Neutrophil (primary cell): ENCODE results near the gene RDM1.
"Not testable (repeated sequence)": the region's sequence is repeated elsewhere in the genome, so short reads cannot be mapped to it uniquely, and the experiment has no call there.

Experiments
- H3K27ac ChIP-seq: fragments of 200-600 bp; sonication (generic); 2 replicates; pipeline ENCODE4 v1.5.1; 2016; ENCODE audit warnings: mild to moderate bottlenecking, moderate library complexity
- H3K27me3 ChIP-seq: fragments of 200-600 bp; sonication (generic); 2 replicates; pipeline ENCODE4 v1.6.0; 2016; ENCODE audit warnings: mild to moderate bottlenecking
- H3K36me3 ChIP-seq: fragments of 200-600 bp; sonication (generic); 2 replicates; pipeline ENCODE4 v1.5.1; 2017
- H3K4me1 ChIP-seq, 2 experiments: fragments of 200-600 bp in 1 of 2; sonication (generic) in 1 of 2; 1 replicate in 1 of 2; 2 replicates in 1 of 2; pipeline versions ENCODE4 v1.5.1 to v1.6.1; 2013 to 2016; ENCODE audit warnings: low read depth in 1 of 2, low read length in 1 of 2, mild to moderate bottlenecking in 1 of 2, moderate library complexity in 1 of 2; ENCODE audit not compliant: control insufficient read depth in 1 of 2, insufficient read depth in 1 of 2
- H3K4me3 ChIP-seq, 2 experiments: fragments of 200-600 bp in 1 of 2; sonication (generic) in 1 of 2; 1 replicate in 1 of 2; 2 replicates in 1 of 2; pipeline ENCODE4 v1.5.1; 2013 to 2016; ENCODE audit warnings: low read depth in 1 of 2, low read length in 1 of 2, mild to moderate bottlenecking in 1 of 2, moderate library complexity in 1 of 2
- H3K9me3 ChIP-seq: fragments of 200-600 bp; sonication (generic); 2 replicates; pipeline ENCODE4 v1.5.1; 2016
- TF ChIP-seq, protein P1 (sequence below): fragments of 200-600 bp; sonication (generic); IDR thresholded peaks from 2 replicates; pipeline ENCODE4 v1.5.1; 2016; ENCODE audit warnings: antibody characterized with exemption

RDM1 gene

DNA sequence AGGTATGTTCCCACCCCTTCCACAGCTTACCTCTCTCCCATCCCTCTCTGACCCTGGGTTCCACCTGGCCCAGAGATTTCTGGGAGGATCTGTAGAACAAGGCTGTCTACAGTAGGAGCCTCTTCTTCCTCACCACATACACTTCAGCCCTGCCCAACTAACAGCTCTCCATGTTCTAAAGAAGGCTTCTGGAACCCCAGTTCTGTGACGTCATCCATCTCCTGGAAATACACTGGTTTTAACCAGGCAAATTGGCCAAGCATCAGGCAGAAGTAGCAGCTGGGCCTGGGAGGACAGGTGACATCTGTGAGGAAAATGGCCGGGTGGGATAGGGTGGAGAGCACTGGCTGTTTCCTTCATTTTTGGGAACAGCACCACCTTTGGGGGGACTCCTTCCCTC, 13.0 kb upstream of the RDM1 start, which contains the start of gene LYZL6:
LYZL6 (minus strand) TSS at position 177 of the 400 bp plus-strand sequence. CDS start 4,357 bp downstream, outside the sequence.
- H3K27ac ChIP-seq: no peak within 1 kb of the TSS
- no peaks in the 10 kb centered on the region for H3K9me3 ChIP-seq
- H3K4me3 ChIP-seq: no peak within 1 kb of the TSS
- TF ChIP-seq, protein P1, sequence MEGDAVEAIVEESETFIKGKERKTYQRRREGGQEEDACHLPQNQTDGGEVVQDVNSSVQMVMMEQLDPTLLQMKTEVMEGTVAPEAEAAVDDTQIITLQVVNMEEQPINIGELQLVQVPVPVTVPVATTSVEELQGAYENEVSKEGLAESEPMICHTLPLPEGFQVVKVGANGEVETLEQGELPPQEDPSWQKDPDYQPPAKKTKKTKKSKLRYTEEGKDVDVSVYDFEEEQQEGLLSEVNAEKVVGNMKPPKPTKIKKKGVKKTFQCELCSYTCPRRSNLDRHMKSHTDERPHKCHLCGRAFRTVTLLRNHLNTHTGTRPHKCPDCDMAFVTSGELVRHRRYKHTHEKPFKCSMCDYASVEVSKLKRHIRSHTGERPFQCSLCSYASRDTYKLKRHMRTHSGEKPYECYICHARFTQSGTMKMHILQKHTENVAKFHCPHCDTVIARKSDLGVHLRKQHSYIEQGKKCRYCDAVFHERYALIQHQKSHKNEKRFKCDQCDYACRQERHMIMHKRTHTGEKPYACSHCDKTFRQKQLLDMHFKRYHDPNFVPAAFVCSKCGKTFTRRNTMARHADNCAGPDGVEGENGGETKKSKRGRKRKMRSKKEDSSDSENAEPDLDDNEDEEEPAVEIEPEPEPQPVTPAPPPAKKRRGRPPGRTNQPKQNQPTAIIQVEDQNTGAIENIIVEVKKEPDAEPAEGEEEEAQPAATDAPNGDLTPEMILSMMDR: no peak
- H3K4me1 ChIP-seq: no peaks in the 10 kb centered on the region
- H3K36me3 ChIP-seq: no peaks in the 10 kb centered on the region
- H3K27me3 ChIP-seq: no peaks in the 10 kb centered on the region

DNA sequence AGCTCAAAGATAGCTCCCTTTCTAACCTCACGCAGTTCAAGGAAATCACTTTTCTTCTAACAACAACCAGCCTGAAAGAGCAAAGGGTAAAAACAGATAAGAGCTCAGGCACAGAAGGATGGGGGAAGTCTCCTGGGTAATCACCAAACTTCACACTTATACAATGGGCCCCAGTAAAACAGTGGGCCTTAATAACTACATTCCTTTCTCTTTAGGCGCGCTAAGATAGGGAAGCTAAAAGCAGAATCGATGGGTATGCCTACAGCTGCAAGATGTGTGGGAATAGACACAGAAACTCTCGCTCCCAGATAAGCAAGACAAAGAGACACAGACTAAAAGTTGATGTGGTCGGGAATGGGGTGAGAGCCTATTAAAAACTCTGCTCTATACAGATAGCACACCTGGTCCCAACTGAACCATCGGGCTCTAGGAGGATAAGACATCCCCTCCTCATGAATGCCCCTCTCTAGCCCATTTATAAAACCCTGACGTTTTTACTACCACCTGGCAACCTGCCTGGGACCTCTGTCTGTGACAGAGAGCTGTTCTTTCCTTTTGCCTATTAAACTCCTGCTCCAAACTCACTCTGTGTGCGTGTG, 12.1 kb upstream of the RDM1 start:
- no peaks in the 10 kb centered on the region for H3K9me3 ChIP-seq
- H3K36me3 ChIP-seq: no peaks in the 10 kb centered on the region
- no peaks in the 10 kb centered on the region for H3K4me1 ChIP-seq
- TF ChIP-seq, protein P1: no peak
- H3K27ac ChIP-seq: no peak overlapping the region
- H3K27me3 ChIP-seq: no peaks in the 10 kb centered on the region
- no peak overlapping the region for H3K4me3 ChIP-seq

DNA sequence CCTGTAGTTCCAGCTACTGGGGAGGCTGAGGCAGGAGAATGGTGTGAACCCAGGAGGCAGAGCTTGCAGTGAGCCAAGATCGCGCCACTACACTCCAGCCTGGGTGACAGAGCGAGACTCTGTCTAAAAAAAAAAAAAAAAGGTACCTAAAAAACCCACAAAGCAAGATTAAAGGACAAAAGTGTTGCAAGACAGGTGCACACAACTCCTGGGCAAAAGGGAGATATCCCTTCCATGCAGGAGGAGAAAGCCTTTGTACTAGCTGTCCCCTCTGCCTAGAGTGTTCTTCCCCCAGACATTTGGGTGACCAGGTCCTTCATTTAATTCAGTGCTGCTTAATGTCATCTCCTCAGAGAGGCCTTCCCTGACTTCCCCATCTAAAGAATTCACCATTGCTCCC, 7.9 kb upstream of the RDM1 start:
- H3K9me3 ChIP-seq, H3K27me3 ChIP-seq, H3K27ac ChIP-seq, H3K4me3 ChIP-seq, H3K4me1 ChIP-seq, H3K36me3 ChIP-seq: not testable (repeated sequence)

DNA sequence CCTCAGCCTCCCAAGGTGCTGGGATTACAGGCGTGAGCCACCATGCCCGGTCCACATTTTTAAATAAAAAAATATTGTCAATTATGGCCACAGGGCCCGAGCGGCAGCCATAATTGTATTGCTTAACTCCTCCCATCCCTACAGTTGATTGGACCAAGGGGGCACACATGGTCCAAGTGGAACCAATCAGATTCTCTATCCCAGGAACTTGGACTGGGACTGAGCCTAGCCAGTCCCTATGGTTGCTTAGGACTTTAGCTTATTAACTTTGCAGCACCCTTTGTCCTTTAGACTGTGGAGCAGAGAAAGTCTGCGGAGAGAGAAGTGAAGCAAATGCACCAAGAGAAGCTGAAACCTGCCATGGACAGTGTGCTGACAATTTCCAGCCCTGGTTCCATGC, 5.5 kb upstream of the RDM1 start:
- H3K27me3 ChIP-seq: no peaks in the 10 kb centered on the region
- TF ChIP-seq, protein P1: no peak

DNA sequence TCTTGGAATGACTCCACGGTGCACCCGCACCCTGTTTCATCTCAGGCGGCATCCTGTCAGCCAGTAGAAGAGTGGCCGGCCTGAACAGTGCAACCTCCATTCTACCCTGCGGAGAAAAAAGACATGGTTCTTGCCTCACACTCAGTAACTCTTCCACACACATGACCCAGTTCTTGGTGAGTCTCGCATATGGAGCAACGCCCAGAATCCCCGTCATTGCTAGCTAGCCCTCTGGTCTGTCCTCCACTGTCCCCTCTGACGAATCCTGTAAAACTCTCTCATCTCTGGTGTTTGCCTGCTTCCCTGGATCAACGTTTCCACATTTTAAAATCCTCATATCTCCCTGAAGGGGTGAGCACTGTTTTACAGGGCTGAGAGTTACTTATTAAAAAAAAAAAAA, 4.2 kb upstream of the RDM1 start:
- Histone ChIP-seq H3K9me3 (no peaks in the 10 kb centered on the region), H3K36me3 (no peaks in the 10 kb centered on the region), H3K27ac (no peak overlapping the region), H3K27me3 (peaks cover 13% of the 10 kb centered on the region), H3K4me1 (peaks cover 11% of the 10 kb centered on the region in 2 experiments), H3K4me3 (no peak overlapping the region)
- TF ChIP-seq, protein P1: no peak

More for the DNA sequence above, 5.5 kb upstream of the RDM1 start:
- H3K4me1 ChIP-seq: no peaks in the 10 kb centered on the region
- no peak overlapping the region for H3K4me3 ChIP-seq
- no peaks in the 10 kb centered on the region for H3K36me3 ChIP-seq
- no peak overlapping the region for H3K27ac ChIP-seq
- no peaks in the 10 kb centered on the region for H3K9me3 ChIP-seq

DNA sequence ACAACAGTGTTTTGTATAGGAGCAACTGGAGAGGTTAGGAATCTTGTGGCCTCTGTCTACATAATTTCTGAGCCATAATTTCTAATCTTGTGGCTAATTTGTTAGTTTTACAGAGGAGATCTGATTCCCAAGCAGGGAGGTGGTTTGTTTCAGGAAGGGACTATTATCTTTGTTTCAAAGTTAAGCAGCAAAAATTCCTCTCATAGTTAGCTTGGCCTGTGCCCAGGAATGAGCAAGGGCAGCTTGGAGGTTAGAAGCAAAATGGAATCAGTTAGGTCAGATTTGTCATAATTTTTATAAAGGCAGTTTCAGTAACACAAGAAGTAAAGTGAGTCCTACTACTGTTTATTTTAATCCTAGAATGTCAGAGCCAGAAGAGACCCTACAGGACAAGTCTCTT, 2.0 kb upstream of the RDM1 start:
- Histone ChIP-seq H3K27ac (no peak overlapping the region), H3K36me3 (no peaks in the 10 kb centered on the region), H3K4me1 (peaks cover 11% of the 10 kb centered on the region in 2 experiments), H3K27me3 (peaks cover 15% of the 10 kb centered on the region), H3K9me3 (no peaks in the 10 kb centered on the region), H3K4me3 (no peak overlapping the region)
- TF ChIP-seq, protein P1: no peak
